A549 (cell line): ENCODE data around the gene SLC41A1.

Experiments
- EP300 ChIP-seq, 2 experiments: fragments of >200 bp; sonication (Bioruptor Twin); formaldehyde crosslinking; IDR thresholded peaks; 2 replicates in 1 of 2; 3 replicates in 1 of 2; pipeline ENCODE4 v1.6.1; 2016 to 2017
- MAFK ChIP-seq: fragments of 450-650 bp; IDR thresholded peaks from 2 replicates; pipeline ENCODE4 v1.6.1; 2014; ENCODE audit not compliant: partially characterized antibody

DNA sequence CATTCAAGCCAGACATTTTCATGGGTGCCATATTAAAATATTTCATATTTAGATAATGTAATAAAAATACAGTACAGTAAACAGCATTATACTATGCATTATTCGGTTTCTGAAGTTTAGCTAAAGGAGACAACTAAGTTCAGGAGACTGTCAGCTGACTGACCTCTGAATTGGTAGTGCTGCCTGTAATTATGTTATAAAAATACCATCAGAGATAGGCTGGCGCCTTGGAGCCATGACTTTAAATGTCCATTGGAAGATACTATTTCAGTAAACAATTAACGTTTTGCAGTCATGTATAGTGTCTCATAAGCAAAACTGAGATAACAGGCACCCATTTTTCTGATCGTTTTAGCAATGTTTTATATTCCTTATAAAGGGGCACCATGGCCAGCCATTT, 26.4 kb downstream of the SLC41A1 start:
- TF ChIP-seq EP300 (IDR thresholded peaks at IDR 0.05) (no peak), MAFK (no peak)
